Colonic mucosa (tissue), 4 donors: Measurements from ENCODE around the gene ABHD12B. TPM values are rescaled to one million over a fixed set of nuclear protein-coding genes. Genes with fewer than 3 reads are reported as not detected.
A peak's percentile ranks its signal among the peaks of the same experiment; 100 is the strongest.

Experiments used
- DNase-seq: peaks from one replicate; pipeline ENCODE4 v3.0.0-alpha.2; 2020
- H3K27ac ChIP-seq: fragments of 200-600 bp; one replicate; pipeline ENCODE4 v1.8.0; 2021
- H3K27me3 ChIP-seq: fragments of 200-600 bp; one replicate; pipeline ENCODE4 v1.8.0; 2021
- H3K36me3 ChIP-seq: fragments of 200-600 bp; one replicate; pipeline ENCODE4 v1.8.0; 2021
- H3K4me1 ChIP-seq: fragments of 200-600 bp; one replicate; pipeline ENCODE4 v1.8.0; 2021; ENCODE audit warnings: mild to moderate bottlenecking
- H3K4me3 ChIP-seq: fragments of 200-600 bp; one replicate; pipeline ENCODE4 v1.8.0; 2021
- H3K9ac ChIP-seq, 2 donors: one replicate each; pipeline ENCODE4 v1.7.0; 2013; ENCODE audit warnings: control low read depth in 2 of 2, low read depth in 2 of 2, low read length in 2 of 2
- H3K9me3 ChIP-seq: fragments of 200-600 bp; one replicate; pipeline ENCODE4 v1.8.0; 2021
- intact Hi-C: fragments of 100-400 bp; cut with DNase I; formaldehyde crosslinking; loops from one replicate; pipeline ENCODE4 v1.14.1; 2022
- total RNA-seq, 2 donors: library from RNA; stranded (reverse); fragmentation: NEBNext Ultra II Directional in 1 of 2; extraction: Animal tissue kit (Norgen Biotek cat#: 25700) in 1 of 2; gene quantifications; one replicate each; pipeline ENCODE4 v1.2.1, GENCODE V29; 2021
- TF ChIP-seq, protein P1 (sequence below): fragments of 200-600 bp; IDR thresholded peaks from one replicate; pipeline ENCODE4 v1.8.0; 2022; ENCODE audit warnings: antibody characterized with exemption, mild to moderate bottlenecking
- donor health status: healthy.
- donor health status: DM: no; HTN: no; CAD: no.
- donor health status: DM: no; HTN: no; CAD: no.

Gene ABHD12B
- total RNA-seq, 2 donors from 2014 or later: 11.0 to 20.7 TPM

GRCh38 chr14:50826681-50827080 lies 45.2 kb upstream of the ABHD12B start:
- Histone ChIP-seq H3K4me3 (no peak overlapping the region), H3K9ac (no peak overlapping the region), H3K27me3 (no peaks in the 10 kb centered on the region), H3K9me3 (no peaks in the 10 kb centered on the region), H3K27ac (no peak overlapping the region), H3K36me3 (no peaks in the 10 kb centered on the region), H3K4me1 (no peaks in the 10 kb centered on the region)
- no peak for DNase-seq
- intact Hi-C loops: no loop called here
- TF ChIP-seq, protein P1, sequence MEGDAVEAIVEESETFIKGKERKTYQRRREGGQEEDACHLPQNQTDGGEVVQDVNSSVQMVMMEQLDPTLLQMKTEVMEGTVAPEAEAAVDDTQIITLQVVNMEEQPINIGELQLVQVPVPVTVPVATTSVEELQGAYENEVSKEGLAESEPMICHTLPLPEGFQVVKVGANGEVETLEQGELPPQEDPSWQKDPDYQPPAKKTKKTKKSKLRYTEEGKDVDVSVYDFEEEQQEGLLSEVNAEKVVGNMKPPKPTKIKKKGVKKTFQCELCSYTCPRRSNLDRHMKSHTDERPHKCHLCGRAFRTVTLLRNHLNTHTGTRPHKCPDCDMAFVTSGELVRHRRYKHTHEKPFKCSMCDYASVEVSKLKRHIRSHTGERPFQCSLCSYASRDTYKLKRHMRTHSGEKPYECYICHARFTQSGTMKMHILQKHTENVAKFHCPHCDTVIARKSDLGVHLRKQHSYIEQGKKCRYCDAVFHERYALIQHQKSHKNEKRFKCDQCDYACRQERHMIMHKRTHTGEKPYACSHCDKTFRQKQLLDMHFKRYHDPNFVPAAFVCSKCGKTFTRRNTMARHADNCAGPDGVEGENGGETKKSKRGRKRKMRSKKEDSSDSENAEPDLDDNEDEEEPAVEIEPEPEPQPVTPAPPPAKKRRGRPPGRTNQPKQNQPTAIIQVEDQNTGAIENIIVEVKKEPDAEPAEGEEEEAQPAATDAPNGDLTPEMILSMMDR: no peak

- intact Hi-C loops: no loop called here
- H3K27me3 ChIP-seq: no peaks in the 10 kb centered on the region
- no peaks in the 10 kb centered on the region for H3K9me3 ChIP-seq
- H3K4me1 ChIP-seq: no peaks in the 10 kb centered on the region
- H3K27ac ChIP-seq: no peak overlapping the region
- H3K4me3 ChIP-seq: no peak overlapping the region
- no peaks in the 10 kb centered on the region for H3K36me3 ChIP-seq
- H3K9ac ChIP-seq: peak overlapping the region in 1 of 2 donors; percentile 70
- TF ChIP-seq, protein P1: no peak
- DNase-seq: no peak
Measured at GRCh38 chr14:50828721-50829488, 42.9 kb upstream of the ABHD12B start.

GRCh38 chr14:50829489-50830043 lies 42.3 kb upstream of the ABHD12B start:
- no peak for DNase-seq
- Histone ChIP-seq H3K9ac (peak overlapping the region; percentile 67 to 70), H3K9me3 (no peaks in the 10 kb centered on the region), H3K4me3 (peak overlapping the region; percentile 65), H3K27me3 (no peaks in the 10 kb centered on the region), H3K4me1 (no peaks in the 10 kb centered on the region), H3K27ac (peak overlapping the region; percentile 82), H3K36me3 (no peaks in the 10 kb centered on the region)
- TF ChIP-seq, protein P1: no peak
- intact Hi-C loops: no loop called here

GRCh38 chr14:50830044-50830931 lies 41.6 kb upstream of the ABHD12B start:
- intact Hi-C loops: no loop called here

More at GRCh38 chr14:50830044-50830931, 41.6 kb upstream of the ABHD12B start:
- H3K9ac ChIP-seq: peak overlapping the region; percentile 70 to 87
- H3K4me3 ChIP-seq: peak overlapping the region; percentile 65
- no peaks in the 10 kb centered on the region for H3K4me1 ChIP-seq
- TF ChIP-seq, protein P1: no peak
- H3K27me3 ChIP-seq: no peaks in the 10 kb centered on the region
- no peaks in the 10 kb centered on the region for H3K9me3 ChIP-seq
- H3K36me3 ChIP-seq: no peaks in the 10 kb centered on the region
- peak; percentile 56 for DNase-seq
- H3K27ac ChIP-seq: peak overlapping the region; percentile 82
